ENCODE results near the gene AKT3. TPM values are rescaled to one million over a fixed set of nuclear protein-coding genes. Genes with fewer than 3 reads are reported as not detected.

Gene AKT3
- total and polyA plus RNA-seq, 2 of the 8 experiments (the other 6 are each of a cell fraction or from before 2014, with no cell fraction given): 6.0 to 36.4 TPM

- Histone ChIP-seq H3K56ac (replicated peaks; ENCODE audit: insufficient read length, low read depth, low read length) (no peak overlapping the region), H4K20me1 (replicated peaks in 1 of 2; ENCODE audit: control insufficient read depth in 1 of 2, insufficient read depth in 2 of 2, low read length in 2 of 2) (no peaks in the 10 kb centered on the region), H3K23me2 (ENCODE audit: low read depth, low read length) (no peaks in the 10 kb centered on the region), H3K18ac (ENCODE audit: extremely low read depth, low read length) (no peak overlapping the region), H4K91ac (replicated peaks; ENCODE audit: insufficient read length, low read length) (no peak overlapping the region), H3K79me2 (ENCODE audit: control insufficient read depth in 1 of 2, insufficient read depth in 2 of 2, low read length in 2 of 2) (no peaks in the 10 kb centered on the region), H3K4ac (replicated peaks; ENCODE audit: insufficient read length, low read depth, low read length) (no peak overlapping the region), H3K27ac (ENCODE audit: low read depth, low read length) (no peak overlapping the region), H3K23ac (ENCODE audit: insufficient read length) (no peak overlapping the region), H2BK15ac (ENCODE audit: low read length) (no peak overlapping the region), H2BK12ac (ENCODE audit: low read depth, low read length) (no peak overlapping the region), H2AK5ac (ENCODE audit: low read depth, low read length) (no peak overlapping the region), H3K4me1 (replicated peaks in 1 of 4; ENCODE audit: control insufficient read depth in 3 of 4, insufficient read depth in 4 of 4, low read length in 3 of 4) (peaks cover 2 to 4% (median 4%) of the 10 kb centered on the region in 4 experiments; a peak in 5 of 7 replicates), H3K4me2 (ENCODE audit: insufficient read depth in 1 of 2, low read depth in 2 of 2, low read length in 2 of 2) (no peak overlapping the region), H3K27me3 (replicated peaks in 1 of 4; ENCODE audit: control insufficient read depth in 3 of 4, extremely low read depth in 1 of 4, insufficient read depth in 3 of 4, low read length in 3 of 4) (no peaks in the 10 kb centered on the region), H2AFZ (ENCODE audit: low read length) (no peak overlapping the region), H2BK5ac (ENCODE audit: low read depth, low read length) (no peak overlapping the region), H3K9ac (replicated peaks in 1 of 4; ENCODE audit: extremely low read depth in 1 of 4, low read depth in 3 of 4, low read length in 3 of 4) (no peak overlapping the region), H3K14ac (ENCODE audit: insufficient read length) (no peak overlapping the region), H3K9me3 (ENCODE audit: insufficient read depth in 2 of 2, low read depth in 1 of 2, low read length in 1 of 2) (no peaks in the 10 kb centered on the region), H2BK120ac (replicated peaks; ENCODE audit: low read depth, low read length) (no peak overlapping the region), H3K79me1 (ENCODE audit: low read depth, low read length) (no peaks in the 10 kb centered on the region), H2BK20ac (ENCODE audit: low read length) (no peak overlapping the region), H4K8ac (ENCODE audit: extremely low read depth, insufficient read depth, low read length) (no peak overlapping the region), H4K5ac (ENCODE audit: insufficient read length, low read depth, low read length) (no peak overlapping the region), H3K4me3 (ENCODE audit: extremely low read depth in 1 of 4, insufficient read depth in 2 of 4, low read depth in 3 of 4, low read length in 4 of 4) (no peak overlapping the region), H3K36me3 (ENCODE audit: control insufficient read depth in 2 of 4, insufficient read depth in 4 of 4, low read length in 3 of 4) (no peaks in the 10 kb centered on the region)
- CTCF ChIA-PET (ENCODE audit: partially characterized antibody): interaction anchor here (0.6 to 1.9 kb wide), 6 partner anchors 16 to 661 kb away, joined by 3 to 5 read pairs (median 4); no protein-coding TSS in a partner anchor
- FAIRE-seq (no peak), DNase-seq (ENCODE audit: low read depth in 1 of 2, low spot score in 2 of 2) (no peak)
- WGBS, 2 experiments (ENCODE audit: extremely low coverage in 1 of 2, insufficient coverage in 1 of 2, insufficient read length in 1 of 2, insufficient replicate concordance in 2 of 2, low coverage in 1 of 2, low lambda C conversion rate in 2 of 2, missing lambda C conversion rate in 1 of 2): 80% methylated on average over 5 of the region's 5 CpGs; no CpG with 5 or more reads in 1 of the 2 experiments
- POLR2A ChIA-PET (ENCODE audit: partially characterized antibody): no interaction called here
- TF ChIP-seq ZNF274 (IDR thresholded peaks at IDR 0.05; ENCODE audit: borderline replicate concordance, extremely low read depth, low read length): no peak
- TF ChIP-seq, protein P1, sequence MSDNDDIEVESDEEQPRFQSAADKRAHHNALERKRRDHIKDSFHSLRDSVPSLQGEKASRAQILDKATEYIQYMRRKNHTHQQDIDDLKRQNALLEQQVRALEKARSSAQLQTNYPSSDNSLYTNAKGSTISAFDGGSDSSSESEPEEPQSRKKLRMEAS (IDR thresholded peaks at IDR 0.05): no peak
- no peak for TF ChIP-seq PHF8 (conservative IDR thresholded peaks at IDR 0.05; ENCODE audit: low read depth, low read length)
- TF ChIP-seq TAF7 (optimal IDR thresholded peaks at IDR 0.05; ENCODE audit: borderline replicate concordance, low read depth, low read length): no peak
- no peak for TF ChIP-seq BRCA1 (IDR thresholded peaks at IDR 0.05; ENCODE audit: low read depth, low read length)
- TF ChIP-seq SIN3A (conservative IDR thresholded peaks at IDR 0.05 in 1 of 2, IDR thresholded peaks at IDR 0.05 in 1 of 2; ENCODE audit: low read depth in 1 of 2, low read length in 2 of 2): no peak
- TF ChIP-seq GTF2F1 (IDR thresholded peaks at IDR 0.05; ENCODE audit: borderline replicate concordance, low read depth, low read length): no peak
- no peak for TF ChIP-seq SRF (IDR thresholded peaks at IDR 0.05; ENCODE audit: low read depth, low read length)
- TF ChIP-seq, protein P2, sequence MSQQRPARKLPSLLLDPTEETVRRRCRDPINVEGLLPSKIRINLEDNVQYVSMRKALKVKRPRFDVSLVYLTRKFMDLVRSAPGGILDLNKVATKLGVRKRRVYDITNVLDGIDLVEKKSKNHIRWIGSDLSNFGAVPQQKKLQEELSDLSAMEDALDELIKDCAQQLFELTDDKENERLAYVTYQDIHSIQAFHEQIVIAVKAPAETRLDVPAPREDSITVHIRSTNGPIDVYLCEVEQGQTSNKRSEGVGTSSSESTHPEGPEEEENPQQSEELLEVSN (IDR thresholded peaks at IDR 0.05): no peak
- TF ChIP-seq, protein P3, sequence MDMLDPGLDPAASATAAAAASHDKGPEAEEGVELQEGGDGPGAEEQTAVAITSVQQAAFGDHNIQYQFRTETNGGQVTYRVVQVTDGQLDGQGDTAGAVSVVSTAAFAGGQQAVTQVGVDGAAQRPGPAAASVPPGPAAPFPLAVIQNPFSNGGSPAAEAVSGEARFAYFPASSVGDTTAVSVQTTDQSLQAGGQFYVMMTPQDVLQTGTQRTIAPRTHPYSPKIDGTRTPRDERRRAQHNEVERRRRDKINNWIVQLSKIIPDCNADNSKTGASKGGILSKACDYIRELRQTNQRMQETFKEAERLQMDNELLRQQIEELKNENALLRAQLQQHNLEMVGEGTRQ (IDR thresholded peaks at IDR 0.05; ENCODE audit: low read length): no peak
- no peak for TF ChIP-seq TAF1 (IDR thresholded peaks at IDR 0.05; ENCODE audit: low read depth, low read length)
- TF ChIP-seq KDM5A (IDR thresholded peaks at IDR 0.05; ENCODE audit: low read length): no peak
Measured at GRCh38 chr1:243465738-243466137, 384.3 kb downstream of the AKT3 start.

Data from H1 (cell line).